Measurements from ENCODE around the gene TAX1BP1. TPM values are rescaled to one million over a fixed set of nuclear protein-coding genes. Genes with fewer than 3 reads are reported as not detected.

TAX1BP1 gene
- total and polyA plus RNA-seq, 2 of the 13 experiments (the other 11 are each of a cell fraction or from before 2014, with no cell fraction given) = 95.2 to 98.9 TPM

GRCh38 chr7:27735165-27735564, 4.8 kb upstream of the TAX1BP1 start (continued):
- TF ChIP-seq SKIL (CRISPR knock-in tag; IDR thresholded peaks at IDR 0.05; ENCODE audit: borderline replicate concordance) (no peak), ZNF740 (CRISPR knock-in tag; IDR thresholded peaks at IDR 0.05) (no peak), ZNF788 (CRISPR knock-in tag; IDR thresholded peaks at IDR 0.05; ENCODE audit: borderline replicate concordance) (no peak), FOXA3 (CRISPR knock-in tag; IDR thresholded peaks at IDR 0.05) (peak; percentile 85), NCOA2 (CRISPR knock-in tag; IDR thresholded peaks at IDR 0.05) (peak; percentile 52; the same call in 1 of the 2 replicates), FOXP1 (IDR thresholded peaks at IDR 0.05) (no peak), FOXP1 (CRISPR knock-in tag; IDR thresholded peaks at IDR 0.05) (peak; percentile 26; the same call in 1 of the 2 replicates), PLSCR1 (CRISPR knock-in tag; IDR thresholded peaks at IDR 0.05; ENCODE audit: borderline replicate concordance) (no peak), ELF3 (CRISPR knock-in tag; IDR thresholded peaks at IDR 0.05) (peak; percentile 79; the same call in 1 of the 2 replicates), MTF2 (CRISPR knock-in tag; IDR thresholded peaks at IDR 0.05; ENCODE audit: borderline replicate concordance) (no peak), ZBTB38 (CRISPR knock-in tag; IDR thresholded peaks at IDR 0.05) (no peak), ZNF598 (CRISPR knock-in tag; IDR thresholded peaks at IDR 0.05; ENCODE audit: borderline replicate concordance) (no peak), E2F2 (CRISPR knock-in tag; IDR thresholded peaks at IDR 0.05; ENCODE audit: borderline replicate concordance) (no peak), HDAC2 (CRISPR knock-in tag; IDR thresholded peaks at IDR 0.05) (peak; percentile 42; the same call in 1 of the 2 replicates), HMG20A (CRISPR knock-in tag; IDR thresholded peaks at IDR 0.05; ENCODE audit: borderline replicate concordance) (peak; percentile 51; the same call in 1 of the 2 replicates), MED1 (CRISPR knock-in tag; IDR thresholded peaks at IDR 0.05) (0 out of 2 replicates have a peak, but pooled peaks have one; percentile 20), RXRB (CRISPR knock-in tag; IDR thresholded peaks at IDR 0.05; ENCODE audit: borderline replicate concordance) (peak; percentile 62; the same call in 1 of the 2 replicates), ZNF746 (CRISPR knock-in tag; IDR thresholded peaks at IDR 0.05) (no peak), KMT2B (CRISPR knock-in tag; IDR thresholded peaks at IDR 0.05) (no peak)
- TF ChIP-seq, protein P1, sequence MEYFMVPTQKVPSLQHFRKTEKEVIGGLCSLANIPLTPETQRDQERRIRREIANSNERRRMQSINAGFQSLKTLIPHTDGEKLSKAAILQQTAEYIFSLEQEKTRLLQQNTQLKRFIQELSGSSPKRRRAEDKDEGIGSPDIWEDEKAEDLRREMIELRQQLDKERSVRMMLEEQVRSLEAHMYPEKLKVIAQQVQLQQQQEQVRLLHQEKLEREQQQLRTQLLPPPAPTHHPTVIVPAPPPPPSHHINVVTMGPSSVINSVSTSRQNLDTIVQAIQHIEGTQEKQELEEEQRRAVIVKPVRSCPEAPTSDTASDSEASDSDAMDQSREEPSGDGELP (IDR thresholded peaks at IDR 0.05; ENCODE audit: borderline replicate concordance, low read depth) = no peak
- TF ChIP-seq, protein P2, sequence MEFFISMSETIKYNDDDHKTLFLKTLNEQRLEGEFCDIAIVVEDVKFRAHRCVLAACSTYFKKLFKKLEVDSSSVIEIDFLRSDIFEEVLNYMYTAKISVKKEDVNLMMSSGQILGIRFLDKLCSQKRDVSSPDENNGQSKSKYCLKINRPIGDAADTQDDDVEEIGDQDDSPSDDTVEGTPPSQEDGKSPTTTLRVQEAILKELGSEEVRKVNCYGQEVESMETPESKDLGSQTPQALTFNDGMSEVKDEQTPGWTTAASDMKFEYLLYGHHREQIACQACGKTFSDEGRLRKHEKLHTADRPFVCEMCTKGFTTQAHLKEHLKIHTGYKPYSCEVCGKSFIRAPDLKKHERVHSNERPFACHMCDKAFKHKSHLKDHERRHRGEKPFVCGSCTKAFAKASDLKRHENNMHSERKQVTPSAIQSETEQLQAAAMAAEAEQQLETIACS (CRISPR knock-in tag; IDR thresholded peaks at IDR 0.05) = no peak
- TF ChIP-seq, protein P3, sequence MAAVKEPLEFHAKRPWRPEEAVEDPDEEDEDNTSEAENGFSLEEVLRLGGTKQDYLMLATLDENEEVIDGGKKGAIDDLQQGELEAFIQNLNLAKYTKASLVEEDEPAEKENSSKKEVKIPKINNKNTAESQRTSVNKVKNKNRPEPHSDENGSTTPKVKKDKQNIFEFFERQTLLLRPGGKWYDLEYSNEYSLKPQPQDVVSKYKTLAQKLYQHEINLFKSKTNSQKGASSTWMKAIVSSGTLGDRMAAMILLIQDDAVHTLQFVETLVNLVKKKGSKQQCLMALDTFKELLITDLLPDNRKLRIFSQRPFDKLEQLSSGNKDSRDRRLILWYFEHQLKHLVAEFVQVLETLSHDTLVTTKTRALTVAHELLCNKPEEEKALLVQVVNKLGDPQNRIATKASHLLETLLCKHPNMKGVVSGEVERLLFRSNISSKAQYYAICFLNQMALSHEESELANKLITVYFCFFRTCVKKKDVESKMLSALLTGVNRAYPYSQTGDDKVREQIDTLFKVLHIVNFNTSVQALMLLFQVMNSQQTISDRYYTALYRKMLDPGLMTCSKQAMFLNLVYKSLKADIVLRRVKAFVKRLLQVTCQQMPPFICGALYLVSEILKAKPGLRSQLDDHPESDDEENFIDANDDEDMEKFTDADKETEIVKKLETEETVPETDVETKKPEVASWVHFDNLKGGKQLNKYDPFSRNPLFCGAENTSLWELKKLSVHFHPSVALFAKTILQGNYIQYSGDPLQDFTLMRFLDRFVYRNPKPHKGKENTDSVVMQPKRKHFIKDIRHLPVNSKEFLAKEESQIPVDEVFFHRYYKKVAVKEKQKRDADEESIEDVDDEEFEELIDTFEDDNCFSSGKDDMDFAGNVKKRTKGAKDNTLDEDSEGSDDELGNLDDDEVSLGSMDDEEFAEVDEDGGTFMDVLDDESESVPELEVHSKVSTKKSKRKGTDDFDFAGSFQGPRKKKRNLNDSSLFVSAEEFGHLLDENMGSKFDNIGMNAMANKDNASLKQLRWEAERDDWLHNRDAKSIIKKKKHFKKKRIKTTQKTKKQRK (IDR thresholded peaks at IDR 0.05; ENCODE audit: low read length) = no peak
